ENCODE data around the gene THOC6. TPM values are rescaled to one million over a fixed set of nuclear protein-coding genes. Genes with fewer than 3 reads are reported as not detected.

The THOC6 gene
- total and polyA plus RNA-seq, 9 of the 15 experiments (the other 6 are each of a cell fraction or from before 2014, with no cell fraction given) = 2.5 to 65.4 (median 42.3) TPM

- TF ChIP-seq ETS1 (conservative IDR thresholded peaks at IDR 0.05; ENCODE audit: control insufficient read depth, low read depth, low read length) (no peak), ARID3B (CRISPR knock-in tag; IDR thresholded peaks at IDR 0.05; ENCODE audit: borderline replicate concordance) (no peak), ZNF431 (CRISPR knock-in tag; IDR thresholded peaks at IDR 0.05) (no peak), DLX4 (CRISPR knock-in tag; IDR thresholded peaks at IDR 0.05) (no peak), BRCA1 (IDR thresholded peaks at IDR 0.05) (no peak), BRCA1 (CRISPR knock-in tag; IDR thresholded peaks at IDR 0.05) (0 out of 2 replicates have a peak, but pooled peaks have one; percentile 81), STAG1 (CRISPR knock-in tag; IDR thresholded peaks at IDR 0.05; ENCODE audit: borderline replicate concordance) (no peak), GMEB1 (CRISPR knock-in tag; IDR thresholded peaks at IDR 0.05) (no peak), HNRNPUL1 (IDR thresholded peaks at IDR 0.05; ENCODE audit: low read length) (no peak), ZNF280A (IDR thresholded peaks at IDR 0.05; ENCODE audit: low read depth, partially characterized antibody) (no peak), CBX5 (IDR thresholded peaks at IDR 0.05; ENCODE audit: borderline replicate concordance, low read depth) (no peak), ZNF778 (CRISPR knock-in tag; IDR thresholded peaks at IDR 0.05) (no peak), NR4A1 (CRISPR knock-in tag; IDR thresholded peaks at IDR 0.05) (no peak), NR4A1 (tag; IDR thresholded peaks at IDR 0.05) (no peak), ZNF57 (CRISPR knock-in tag; IDR thresholded peaks at IDR 0.05) (no peak), ZNF583 (CRISPR knock-in tag; IDR thresholded peaks at IDR 0.05) (no peak), NCOA1 (IDR thresholded peaks at IDR 0.05; ENCODE audit: low read depth) (no peak), CC2D1A (IDR thresholded peaks at IDR 0.05) (no peak), ZNF740 (CRISPR knock-in tag; IDR thresholded peaks at IDR 0.05) (peak; percentile 93), ZNF740 (tag; IDR thresholded peaks at IDR 0.05) (peak in 1 of 2 experiments; percentile 84; a peak in 2 of 4 replicates), KAT8 (IDR thresholded peaks at IDR 0.05; ENCODE audit: low read depth) (no peak), ZBTB8A (IDR thresholded peaks at IDR 0.05; ENCODE audit: partially characterized antibody) (no peak)
Measured at GRCh38 chr16:3020604-3021448, 3.0 kb upstream of the THOC6 start (continued).

Measured in K562 (cell line).